Measurements from ENCODE around the gene ZNF593OS. TPM values are rescaled to one million over a fixed set of nuclear protein-coding genes. Genes with fewer than 3 reads are reported as not detected.

The ZNF593OS gene
- total and polyA plus RNA-seq, 2 donors from 2014 or later, result not detected

DNA sequence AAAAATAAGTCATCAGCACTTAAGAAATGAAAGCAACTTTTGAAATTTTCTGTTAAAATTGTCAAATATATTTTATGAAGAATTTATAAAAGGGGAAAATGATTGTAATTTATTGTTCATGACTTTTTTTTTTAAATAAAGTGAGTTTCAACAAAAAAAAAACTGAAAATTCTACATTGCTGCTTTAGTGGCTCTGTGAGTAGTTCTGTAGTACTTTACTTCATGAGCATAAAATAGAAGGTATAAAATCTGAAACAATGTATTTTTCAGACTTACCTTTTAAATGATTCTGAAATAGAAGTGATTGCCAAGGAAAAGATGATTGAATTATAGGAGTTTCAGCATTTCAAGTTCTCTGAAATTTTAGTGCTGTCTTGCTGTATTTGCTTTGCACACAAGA lies 46.2 kb downstream of the ZNF593OS start:
- no peaks in the 10 kb centered on the region for H3K36me3 ChIP-seq (ENCODE audit: control insufficient read depth in 2 of 3, insufficient read depth in 3 of 3, low read length in 3 of 3)
- DNase-seq (no peak), FAIRE-seq (peak; percentile 21)
- TF ChIP-seq, protein P1, sequence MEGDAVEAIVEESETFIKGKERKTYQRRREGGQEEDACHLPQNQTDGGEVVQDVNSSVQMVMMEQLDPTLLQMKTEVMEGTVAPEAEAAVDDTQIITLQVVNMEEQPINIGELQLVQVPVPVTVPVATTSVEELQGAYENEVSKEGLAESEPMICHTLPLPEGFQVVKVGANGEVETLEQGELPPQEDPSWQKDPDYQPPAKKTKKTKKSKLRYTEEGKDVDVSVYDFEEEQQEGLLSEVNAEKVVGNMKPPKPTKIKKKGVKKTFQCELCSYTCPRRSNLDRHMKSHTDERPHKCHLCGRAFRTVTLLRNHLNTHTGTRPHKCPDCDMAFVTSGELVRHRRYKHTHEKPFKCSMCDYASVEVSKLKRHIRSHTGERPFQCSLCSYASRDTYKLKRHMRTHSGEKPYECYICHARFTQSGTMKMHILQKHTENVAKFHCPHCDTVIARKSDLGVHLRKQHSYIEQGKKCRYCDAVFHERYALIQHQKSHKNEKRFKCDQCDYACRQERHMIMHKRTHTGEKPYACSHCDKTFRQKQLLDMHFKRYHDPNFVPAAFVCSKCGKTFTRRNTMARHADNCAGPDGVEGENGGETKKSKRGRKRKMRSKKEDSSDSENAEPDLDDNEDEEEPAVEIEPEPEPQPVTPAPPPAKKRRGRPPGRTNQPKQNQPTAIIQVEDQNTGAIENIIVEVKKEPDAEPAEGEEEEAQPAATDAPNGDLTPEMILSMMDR (IDR thresholded peaks at IDR 0.05; ENCODE audit: borderline replicate concordance, extremely low read depth, insufficient read depth), result no peak
- H3K4me3 ChIP-seq (ENCODE audit: low read length in 3 of 3), result no peak overlapping the region
- intact Hi-C loops (cut with DNase I), result no loop called here
- no peak overlapping the region for H3K9ac ChIP-seq (ENCODE audit: low read length in 3 of 3)
- H3K4me1 ChIP-seq (ENCODE audit: control insufficient read depth in 2 of 3, insufficient read depth in 2 of 3, low read depth in 1 of 3, low read length in 3 of 3), result peaks cover 0 to 10% (median 2%) of the 10 kb centered on the region in 3 donors
- no peak overlapping the region for H3K27ac ChIP-seq (ENCODE audit: low read depth in 2 of 2, low read length in 2 of 2)
- H3K9me3 ChIP-seq (ENCODE audit: control insufficient read depth in 2 of 3, insufficient read depth in 1 of 3, low read length in 3 of 3), result no peaks in the 10 kb centered on the region
- no peaks in the 10 kb centered on the region for H3K27me3 ChIP-seq (ENCODE audit: control insufficient read depth, insufficient read depth, low read length)

DNA sequence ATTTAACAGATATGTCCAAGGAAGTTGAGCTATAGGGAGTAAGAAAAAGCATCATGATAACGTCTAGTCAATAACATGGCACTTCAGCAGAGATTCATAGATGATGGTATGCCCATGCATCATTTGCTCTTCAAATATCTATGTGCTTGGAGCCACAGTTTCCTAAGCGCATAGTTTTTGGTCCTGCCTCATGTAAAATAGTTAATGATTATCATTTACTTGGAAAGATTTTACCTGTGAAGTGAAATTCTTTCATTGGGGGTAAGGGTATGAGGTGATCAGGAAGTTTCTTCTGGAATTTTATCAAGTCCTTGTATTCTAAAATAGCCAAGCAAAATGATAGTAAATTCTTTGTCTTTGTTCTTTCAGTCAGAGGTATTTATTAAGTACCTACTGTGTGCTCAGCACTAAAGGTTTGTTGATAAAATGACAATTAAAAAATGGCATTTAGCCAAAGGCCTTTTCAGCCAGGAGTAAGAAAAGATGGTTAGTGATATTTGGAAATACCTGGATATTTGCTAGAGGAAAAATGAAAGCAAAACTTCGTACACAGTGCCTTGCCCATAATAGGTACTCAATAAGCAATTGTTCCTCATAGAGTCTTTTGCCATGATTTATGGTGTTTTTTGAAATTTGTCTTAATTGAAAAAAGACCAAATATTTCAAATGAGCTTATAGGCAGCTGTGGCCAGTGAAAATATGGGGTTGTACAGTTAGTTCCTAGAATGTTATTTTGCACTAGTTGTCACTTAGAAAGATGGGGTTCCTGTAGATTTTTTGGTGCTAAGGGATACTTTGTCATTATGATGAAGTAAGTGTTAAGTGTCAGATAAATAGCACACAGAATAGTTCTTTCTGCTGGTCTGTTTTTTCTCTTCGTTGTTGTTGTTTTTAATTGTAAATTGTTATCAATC lies 47.0 kb downstream of the ZNF593OS start:
- H3K4me3 ChIP-seq (ENCODE audit: low read length in 3 of 3), result no peak overlapping the region
- H3K36me3 ChIP-seq (ENCODE audit: control insufficient read depth in 2 of 3, insufficient read depth in 3 of 3, low read length in 3 of 3), result no peaks in the 10 kb centered on the region
- TF ChIP-seq, protein P1 (IDR thresholded peaks at IDR 0.05; ENCODE audit: borderline replicate concordance, extremely low read depth, insufficient read depth), result no peak
- H3K27me3 ChIP-seq (ENCODE audit: control insufficient read depth, insufficient read depth, low read length), result no peaks in the 10 kb centered on the region
- H3K9me3 ChIP-seq (ENCODE audit: control insufficient read depth in 2 of 3, insufficient read depth in 1 of 3, low read length in 3 of 3), result no peaks in the 10 kb centered on the region
- H3K27ac ChIP-seq (ENCODE audit: low read depth in 2 of 2, low read length in 2 of 2), result no peak overlapping the region
- FAIRE-seq, result no peak
- intact Hi-C loops (cut with DNase I), result no loop called here
- no peak for DNase-seq
- no peak overlapping the region for H3K9ac ChIP-seq (ENCODE audit: low read length in 3 of 3)
- H3K4me1 ChIP-seq (ENCODE audit: control insufficient read depth in 2 of 3, insufficient read depth in 2 of 3, low read depth in 1 of 3, low read length in 3 of 3), result peaks cover 0 to 10% (median 2%) of the 10 kb centered on the region in 3 donors

DNA sequence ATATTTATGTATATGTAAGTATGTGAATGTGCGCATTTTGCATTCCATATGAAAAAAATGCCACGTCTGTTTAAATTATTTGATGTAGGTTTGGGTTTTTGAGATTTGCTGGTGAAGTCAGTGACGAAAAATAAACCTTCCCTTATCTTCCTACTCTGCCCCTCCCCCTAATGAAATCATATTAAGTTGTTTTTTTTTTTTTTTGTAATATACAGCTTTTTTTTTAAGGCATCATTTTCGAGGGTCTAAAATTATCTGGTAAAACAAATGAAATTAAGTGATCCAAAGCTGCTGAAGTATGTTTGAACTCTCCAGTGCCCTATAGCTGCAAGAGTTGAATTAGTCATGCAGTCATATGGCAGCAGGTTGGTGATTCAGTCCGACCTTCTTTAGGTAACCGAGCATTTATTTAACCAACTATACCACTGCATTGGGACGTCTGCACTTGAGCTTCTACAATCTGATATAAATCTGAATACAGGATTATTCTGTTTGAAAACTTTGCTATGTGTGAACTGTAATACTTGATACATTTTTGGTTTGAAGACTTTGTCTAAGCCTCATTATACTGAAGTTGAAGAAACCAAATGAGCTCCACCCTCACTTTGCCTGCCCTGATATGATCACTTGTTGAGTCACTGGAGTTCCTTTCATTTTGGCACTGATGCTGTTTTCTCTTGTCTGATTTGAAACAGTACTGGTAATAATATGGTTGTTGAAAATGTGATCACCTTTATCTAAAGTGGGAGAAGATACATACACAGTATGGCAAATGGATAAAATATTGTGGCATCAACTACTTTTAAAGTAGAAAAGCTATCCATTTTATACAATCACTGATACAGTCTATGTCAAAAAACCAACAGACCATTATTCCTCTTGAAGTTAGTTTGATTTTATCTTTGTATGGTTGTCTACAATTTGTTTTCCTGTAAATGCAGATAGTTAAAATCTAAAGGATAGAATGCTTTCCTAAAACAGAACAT lies 48.4 kb downstream of the ZNF593OS start:
- FAIRE-seq, result no peak
- H3K27ac ChIP-seq (ENCODE audit: low read depth in 2 of 2, low read length in 2 of 2), result no peak overlapping the region
- intact Hi-C loops (cut with DNase I), result no loop called here

More for the DNA sequence above, 48.4 kb downstream of the ZNF593OS start:
- H3K4me1 ChIP-seq (ENCODE audit: control insufficient read depth in 2 of 3, insufficient read depth in 2 of 3, low read depth in 1 of 3, low read length in 3 of 3), result peaks cover 0 to 10% (median 2%) of the 10 kb centered on the region in 3 donors
- DNase-seq, result no peak
- H3K9me3 ChIP-seq (ENCODE audit: control insufficient read depth in 2 of 3, insufficient read depth in 1 of 3, low read length in 3 of 3), result no peaks in the 10 kb centered on the region
- H3K4me3 ChIP-seq (ENCODE audit: low read length in 3 of 3), result no peak overlapping the region
- H3K9ac ChIP-seq (ENCODE audit: low read length in 3 of 3), result no peak overlapping the region
- peaks cover 0 to 5% (median 2%) of the 10 kb centered on the region in 3 donors for H3K36me3 ChIP-seq (ENCODE audit: control insufficient read depth in 2 of 3, insufficient read depth in 3 of 3, low read length in 3 of 3)
- TF ChIP-seq, protein P1 (IDR thresholded peaks at IDR 0.05; ENCODE audit: borderline replicate concordance, extremely low read depth, insufficient read depth), result no peak
- no peaks in the 10 kb centered on the region for H3K27me3 ChIP-seq (ENCODE audit: control insufficient read depth, insufficient read depth, low read length)

Data from kidney (tissue), 14 donors.